ENCODE data around the gene CDHR5.

CDHR5 gene

GRCh38 chr11:646214-646613, 21.5 kb upstream of the CDHR5 start:
- no peak for DNase-seq

DNA sequence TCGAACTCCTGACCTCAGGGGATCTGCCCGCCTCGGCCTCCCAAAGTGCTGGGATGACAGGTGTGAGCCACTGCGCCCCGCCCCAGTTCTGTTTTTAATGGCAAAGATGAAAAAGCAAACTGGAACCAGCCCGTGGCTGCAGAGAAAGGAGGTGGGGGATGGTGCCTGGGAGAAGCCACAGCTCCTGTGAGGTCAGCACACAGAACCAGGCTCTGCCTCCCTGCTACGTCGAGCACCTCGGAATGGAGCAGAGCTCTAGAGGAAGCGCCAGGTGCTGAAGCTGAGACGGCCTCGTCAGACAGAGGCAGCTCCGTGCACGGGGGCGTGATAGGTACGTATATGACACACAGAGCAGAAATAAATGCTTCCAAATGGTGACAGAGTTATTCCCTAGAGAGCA, 20.8 kb upstream of the CDHR5 start:
- DNase-seq = no peak

GRCh38 chr11:643849-644738, 19.3 kb upstream of the CDHR5 start:
- DNase-seq = no peak

- DNase-seq = no peak
Observed at GRCh38 chr11:643366-643765, 18.6 kb upstream of the CDHR5 start.

GRCh38 chr11:641806-642370, 17.1 kb upstream of the CDHR5 start:
- DNase-seq = no peak

DNA sequence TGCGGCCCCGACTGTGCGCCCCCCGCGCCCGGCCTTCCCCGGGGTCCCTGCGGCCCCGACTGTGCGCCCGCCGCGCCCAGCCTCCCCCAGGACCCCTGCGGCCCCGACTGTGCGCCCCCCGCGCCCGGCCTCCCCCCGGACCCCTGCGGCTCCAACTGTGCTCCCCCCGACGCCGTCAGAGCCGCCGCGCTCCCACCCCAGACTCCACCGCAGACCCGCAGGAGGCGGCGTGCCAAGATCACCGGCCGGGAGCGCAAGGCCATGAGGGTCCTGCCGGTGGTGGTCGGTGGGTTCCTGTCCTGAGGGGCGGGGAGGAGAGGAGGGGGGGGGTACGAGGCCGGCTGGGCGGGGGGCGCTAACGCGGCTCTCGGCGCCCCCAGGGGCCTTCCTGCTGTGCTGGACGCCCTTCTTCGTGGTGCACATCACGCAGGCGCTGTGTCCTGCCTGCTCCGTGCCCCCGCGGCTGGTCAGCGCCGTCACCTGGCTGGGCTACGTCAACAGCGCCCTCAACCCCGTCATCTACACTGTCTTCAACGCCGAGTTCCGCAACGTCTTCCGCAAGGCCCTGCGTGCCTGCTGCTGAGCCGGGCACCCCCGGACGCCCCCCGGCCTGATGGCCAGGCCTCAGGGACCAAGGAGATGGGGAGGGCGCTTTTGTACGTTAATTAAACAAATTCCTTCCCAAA, 15.4 kb upstream of the CDHR5 start:
- DNase-seq = no peak

- peak; percentile 67 for DNase-seq
Observed at GRCh38 chr11:639332-639955, 14.7 kb upstream of the CDHR5 start.

GRCh38 chr11:638631-639331, 14.0 kb upstream of the CDHR5 start:
- peak; percentile 67 for DNase-seq

DNA sequence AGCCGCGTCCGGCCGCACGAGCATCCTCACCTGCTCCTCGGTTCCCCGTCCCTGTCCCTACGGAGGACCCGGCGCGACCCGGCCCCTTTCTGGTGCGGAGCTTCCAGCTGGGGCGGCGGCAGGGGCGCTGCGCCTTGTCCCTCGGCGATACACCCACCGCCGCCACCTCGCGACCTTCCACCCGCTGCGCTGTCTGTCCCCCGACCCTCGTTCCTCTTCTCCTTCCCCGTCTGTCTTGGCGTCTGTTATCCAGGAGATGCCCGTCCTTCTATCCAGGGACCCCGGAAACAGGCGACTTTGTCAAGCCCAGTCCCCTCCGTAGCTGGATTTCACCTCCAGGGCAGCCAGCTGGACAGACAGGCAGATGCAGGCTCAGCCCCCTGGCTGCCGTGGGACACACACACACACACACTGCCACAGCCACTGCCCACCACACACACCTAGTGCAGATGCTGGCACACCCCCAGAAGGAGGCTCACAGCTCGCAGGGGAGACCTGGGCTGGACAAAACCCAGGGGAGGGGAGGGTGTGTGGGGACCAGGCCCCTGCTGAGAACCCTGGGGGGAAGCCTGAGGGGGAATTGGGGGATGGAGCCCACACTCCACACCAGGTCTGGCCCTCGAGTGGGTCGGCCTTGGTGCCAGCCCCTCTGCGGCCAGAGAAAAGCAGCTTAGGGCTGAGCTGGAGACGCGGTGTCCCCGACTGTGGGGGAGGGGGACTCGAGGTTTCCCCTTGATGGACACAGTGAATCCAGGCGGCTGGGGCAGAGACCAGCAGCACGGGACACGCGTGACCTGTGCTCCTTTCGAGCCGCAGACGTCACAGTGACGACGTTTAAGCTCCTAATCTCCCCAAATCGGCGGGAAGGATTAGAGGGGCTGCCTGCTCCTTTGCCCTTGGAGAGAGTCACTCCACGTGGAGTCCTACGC, 13.1 kb upstream of the CDHR5 start:
- DNase-seq = peak; percentile 51

DNA sequence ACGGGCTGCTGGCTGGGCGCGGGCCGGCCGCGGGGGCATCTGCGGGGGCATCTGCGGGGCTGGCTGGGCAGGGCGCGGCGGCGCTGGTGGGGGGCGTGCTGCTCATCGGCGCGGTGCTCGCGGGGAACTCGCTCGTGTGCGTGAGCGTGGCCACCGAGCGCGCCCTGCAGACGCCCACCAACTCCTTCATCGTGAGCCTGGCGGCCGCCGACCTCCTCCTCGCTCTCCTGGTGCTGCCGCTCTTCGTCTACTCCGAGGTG, 12.5 kb upstream of the CDHR5 start:
- DNase-seq = no peak

GRCh38 chr11:636511-637332, 12.0 kb upstream of the CDHR5 start, which contains the start of gene DRD4:
Gene DRD4, plus strand, starts transcription at chr11:637269. Its CDS starts 36 bp downstream, at chr11:637305.
- DNase-seq = peak; percentile 59

- no peak for DNase-seq
Observed at GRCh38 chr11:635945-636510, 11.3 kb upstream of the CDHR5 start.

GRCh38 chr11:630871-631270, 6.1 kb upstream of the CDHR5 start:
- DNase-seq = no peak

- no peak for DNase-seq
Observed at GRCh38 chr11:629237-629583, 4.5 kb upstream of the CDHR5 start.

- DNase-seq = peak; percentile 29
Observed at GRCh38 chr11:628056-628455, 3.3 kb upstream of the CDHR5 start.

DNA sequence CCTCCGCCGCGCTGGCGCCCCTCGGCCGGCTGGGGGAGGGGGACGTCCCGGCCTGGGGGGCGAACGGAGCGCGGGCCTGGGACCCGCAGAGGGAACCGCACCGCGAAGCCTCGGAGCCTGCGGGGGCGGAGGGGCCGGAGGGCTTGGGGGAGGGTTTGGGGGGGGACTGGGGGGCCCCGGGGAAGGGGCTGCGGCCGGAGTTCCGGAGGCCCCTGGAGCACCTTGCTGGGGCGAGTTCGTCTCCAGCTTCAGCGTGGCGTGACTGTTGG, 2.5 kb upstream of the CDHR5 start:
- DNase-seq = no peak

- no peak for DNase-seq
Observed at GRCh38 chr11:626475-627307, 1.9 kb upstream of the CDHR5 start, which contains the start of gene SCT. Gene SCT, minus strand, starts transcription at chr11:627181. Its CDS starts 38 bp downstream, at chr11:627143.

- DNase-seq = no peak
Observed at GRCh38 chr11:625636-626268, 997 bp upstream of the CDHR5 start.
